ENCODE results near the gene RNF144B. TPM values are rescaled to one million over a fixed set of nuclear protein-coding genes. Genes with fewer than 3 reads are reported as not detected.

RNF144B gene
- total and polyA plus RNA-seq, 2 experiments from 2014 or later, result 4.2 to 9.0 TPM

DNA sequence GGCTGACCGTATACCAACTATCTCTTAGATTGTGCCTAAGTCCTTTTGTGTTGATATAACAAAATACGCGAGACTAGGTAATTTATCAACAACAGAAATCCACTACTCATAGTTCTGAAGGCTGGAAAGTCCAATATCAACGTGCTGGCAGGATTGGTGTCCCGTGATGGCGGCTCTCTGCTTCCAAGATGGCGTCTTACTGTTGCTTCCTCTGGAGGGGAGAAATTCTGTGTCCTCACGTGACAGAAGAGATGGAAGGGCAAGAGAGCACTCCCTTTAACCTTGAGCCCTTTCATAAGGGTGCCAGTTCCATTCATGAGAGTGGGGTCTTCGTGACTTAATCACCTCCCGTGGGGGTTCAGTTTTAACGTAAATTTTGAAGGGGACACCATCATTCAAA is 28.1 kb downstream of the RNF144B start (continued):
- no peak for TF ChIP-seq JUNB (IDR thresholded peaks at IDR 0.05; ENCODE audit: unreplicated experiment)
- no peak for TF ChIP-seq NANOG (IDR thresholded peaks at IDR 0.05; ENCODE audit: borderline replicate concordance)
- no peak for TF ChIP-seq POLR2AphosphoS5 (IDR thresholded peaks at IDR 0.05; ENCODE audit: low read depth)
- TF ChIP-seq, protein P1, sequence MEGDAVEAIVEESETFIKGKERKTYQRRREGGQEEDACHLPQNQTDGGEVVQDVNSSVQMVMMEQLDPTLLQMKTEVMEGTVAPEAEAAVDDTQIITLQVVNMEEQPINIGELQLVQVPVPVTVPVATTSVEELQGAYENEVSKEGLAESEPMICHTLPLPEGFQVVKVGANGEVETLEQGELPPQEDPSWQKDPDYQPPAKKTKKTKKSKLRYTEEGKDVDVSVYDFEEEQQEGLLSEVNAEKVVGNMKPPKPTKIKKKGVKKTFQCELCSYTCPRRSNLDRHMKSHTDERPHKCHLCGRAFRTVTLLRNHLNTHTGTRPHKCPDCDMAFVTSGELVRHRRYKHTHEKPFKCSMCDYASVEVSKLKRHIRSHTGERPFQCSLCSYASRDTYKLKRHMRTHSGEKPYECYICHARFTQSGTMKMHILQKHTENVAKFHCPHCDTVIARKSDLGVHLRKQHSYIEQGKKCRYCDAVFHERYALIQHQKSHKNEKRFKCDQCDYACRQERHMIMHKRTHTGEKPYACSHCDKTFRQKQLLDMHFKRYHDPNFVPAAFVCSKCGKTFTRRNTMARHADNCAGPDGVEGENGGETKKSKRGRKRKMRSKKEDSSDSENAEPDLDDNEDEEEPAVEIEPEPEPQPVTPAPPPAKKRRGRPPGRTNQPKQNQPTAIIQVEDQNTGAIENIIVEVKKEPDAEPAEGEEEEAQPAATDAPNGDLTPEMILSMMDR (conservative IDR thresholded peaks at IDR 0.05; ENCODE audit: low read depth in 2 of 2), result no peak
- TF ChIP-seq EZH2phosphoT487 (IDR thresholded peaks at IDR 0.05; ENCODE audit: unreplicated experiment), result no peak
- TF ChIP-seq, protein P2, sequence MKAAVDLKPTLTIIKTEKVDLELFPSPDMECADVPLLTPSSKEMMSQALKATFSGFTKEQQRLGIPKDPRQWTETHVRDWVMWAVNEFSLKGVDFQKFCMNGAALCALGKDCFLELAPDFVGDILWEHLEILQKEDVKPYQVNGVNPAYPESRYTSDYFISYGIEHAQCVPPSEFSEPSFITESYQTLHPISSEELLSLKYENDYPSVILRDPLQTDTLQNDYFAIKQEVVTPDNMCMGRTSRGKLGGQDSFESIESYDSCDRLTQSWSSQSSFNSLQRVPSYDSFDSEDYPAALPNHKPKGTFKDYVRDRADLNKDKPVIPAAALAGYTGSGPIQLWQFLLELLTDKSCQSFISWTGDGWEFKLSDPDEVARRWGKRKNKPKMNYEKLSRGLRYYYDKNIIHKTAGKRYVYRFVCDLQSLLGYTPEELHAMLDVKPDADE (IDR thresholded peaks at IDR 0.05), result no peak
- TF ChIP-seq STAT1 (IDR thresholded peaks at IDR 0.05; ENCODE audit: unreplicated experiment), result no peak
- no peak for TF ChIP-seq CREB1 (CRISPR knock-in tag; IDR thresholded peaks at IDR 0.05; ENCODE audit: low read depth)
- TF ChIP-seq ZNF331 (CRISPR knock-in tag; IDR thresholded peaks at IDR 0.05; ENCODE audit: low read depth), result no peak

DNA sequence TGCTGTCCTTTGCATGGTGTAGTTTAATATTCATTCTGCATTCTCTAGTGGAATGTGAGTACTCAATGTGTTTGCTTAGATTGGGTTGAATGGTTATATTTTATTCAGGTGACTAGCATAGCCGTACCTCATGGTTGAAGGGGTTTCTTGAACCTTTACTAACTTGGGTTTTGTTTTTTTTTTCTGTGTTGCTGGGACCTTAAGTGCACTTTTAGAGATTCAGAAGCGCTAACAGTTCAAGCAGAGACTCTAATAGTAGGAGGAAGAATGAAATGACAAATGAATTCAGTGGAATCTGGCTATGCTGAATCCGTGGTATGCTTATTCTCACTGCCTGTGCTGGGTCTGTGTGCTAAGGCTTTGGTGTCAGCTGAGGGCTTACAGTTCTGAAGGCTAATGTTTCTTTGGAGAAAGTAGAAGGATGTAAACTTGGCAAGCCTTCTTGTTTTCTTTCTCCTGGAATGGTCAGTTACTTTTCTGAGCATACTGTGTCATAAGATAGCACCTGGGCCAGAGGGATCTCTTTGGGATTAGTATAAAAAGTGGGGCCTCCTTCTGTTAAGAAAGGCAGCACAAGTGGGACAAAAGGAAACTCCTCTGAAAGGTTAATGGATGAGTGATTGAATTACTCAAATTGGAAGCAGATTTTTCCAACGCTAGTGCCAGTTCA is 28.7 kb downstream of the RNF144B start:
- H3K4me2 ChIP-seq, result no peak overlapping the region
- DNase-seq (ENCODE audit: low spot score), result no peak
- TF ChIP-seq POLR2AphosphoS5 (IDR thresholded peaks at IDR 0.05; ENCODE audit: low read depth) (no peak), NANOG (IDR thresholded peaks at IDR 0.05; ENCODE audit: borderline replicate concordance) (no peak), EZH2 (IDR thresholded peaks at IDR 0.05; ENCODE audit: low read depth, unreplicated experiment) (no peak), ZNF331 (CRISPR knock-in tag; IDR thresholded peaks at IDR 0.05; ENCODE audit: low read depth) (no peak), EZH2phosphoT487 (IDR thresholded peaks at IDR 0.05; ENCODE audit: unreplicated experiment) (no peak)
- TF ChIP-seq, protein P3, sequence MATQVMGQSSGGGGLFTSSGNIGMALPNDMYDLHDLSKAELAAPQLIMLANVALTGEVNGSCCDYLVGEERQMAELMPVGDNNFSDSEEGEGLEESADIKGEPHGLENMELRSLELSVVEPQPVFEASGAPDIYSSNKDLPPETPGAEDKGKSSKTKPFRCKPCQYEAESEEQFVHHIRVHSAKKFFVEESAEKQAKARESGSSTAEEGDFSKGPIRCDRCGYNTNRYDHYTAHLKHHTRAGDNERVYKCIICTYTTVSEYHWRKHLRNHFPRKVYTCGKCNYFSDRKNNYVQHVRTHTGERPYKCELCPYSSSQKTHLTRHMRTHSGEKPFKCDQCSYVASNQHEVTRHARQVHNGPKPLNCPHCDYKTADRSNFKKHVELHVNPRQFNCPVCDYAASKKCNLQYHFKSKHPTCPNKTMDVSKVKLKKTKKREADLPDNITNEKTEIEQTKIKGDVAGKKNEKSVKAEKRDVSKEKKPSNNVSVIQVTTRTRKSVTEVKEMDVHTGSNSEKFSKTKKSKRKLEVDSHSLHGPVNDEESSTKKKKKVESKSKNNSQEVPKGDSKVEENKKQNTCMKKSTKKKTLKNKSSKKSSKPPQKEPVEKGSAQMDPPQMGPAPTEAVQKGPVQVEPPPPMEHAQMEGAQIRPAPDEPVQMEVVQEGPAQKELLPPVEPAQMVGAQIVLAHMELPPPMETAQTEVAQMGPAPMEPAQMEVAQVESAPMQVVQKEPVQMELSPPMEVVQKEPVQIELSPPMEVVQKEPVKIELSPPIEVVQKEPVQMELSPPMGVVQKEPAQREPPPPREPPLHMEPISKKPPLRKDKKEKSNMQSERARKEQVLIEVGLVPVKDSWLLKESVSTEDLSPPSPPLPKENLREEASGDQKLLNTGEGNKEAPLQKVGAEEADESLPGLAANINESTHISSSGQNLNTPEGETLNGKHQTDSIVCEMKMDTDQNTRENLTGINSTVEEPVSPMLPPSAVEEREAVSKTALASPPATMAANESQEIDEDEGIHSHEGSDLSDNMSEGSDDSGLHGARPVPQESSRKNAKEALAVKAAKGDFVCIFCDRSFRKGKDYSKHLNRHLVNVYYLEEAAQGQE (IDR thresholded peaks at IDR 0.05; ENCODE audit: unreplicated experiment), result no peak
- TF ChIP-seq, protein P4, sequence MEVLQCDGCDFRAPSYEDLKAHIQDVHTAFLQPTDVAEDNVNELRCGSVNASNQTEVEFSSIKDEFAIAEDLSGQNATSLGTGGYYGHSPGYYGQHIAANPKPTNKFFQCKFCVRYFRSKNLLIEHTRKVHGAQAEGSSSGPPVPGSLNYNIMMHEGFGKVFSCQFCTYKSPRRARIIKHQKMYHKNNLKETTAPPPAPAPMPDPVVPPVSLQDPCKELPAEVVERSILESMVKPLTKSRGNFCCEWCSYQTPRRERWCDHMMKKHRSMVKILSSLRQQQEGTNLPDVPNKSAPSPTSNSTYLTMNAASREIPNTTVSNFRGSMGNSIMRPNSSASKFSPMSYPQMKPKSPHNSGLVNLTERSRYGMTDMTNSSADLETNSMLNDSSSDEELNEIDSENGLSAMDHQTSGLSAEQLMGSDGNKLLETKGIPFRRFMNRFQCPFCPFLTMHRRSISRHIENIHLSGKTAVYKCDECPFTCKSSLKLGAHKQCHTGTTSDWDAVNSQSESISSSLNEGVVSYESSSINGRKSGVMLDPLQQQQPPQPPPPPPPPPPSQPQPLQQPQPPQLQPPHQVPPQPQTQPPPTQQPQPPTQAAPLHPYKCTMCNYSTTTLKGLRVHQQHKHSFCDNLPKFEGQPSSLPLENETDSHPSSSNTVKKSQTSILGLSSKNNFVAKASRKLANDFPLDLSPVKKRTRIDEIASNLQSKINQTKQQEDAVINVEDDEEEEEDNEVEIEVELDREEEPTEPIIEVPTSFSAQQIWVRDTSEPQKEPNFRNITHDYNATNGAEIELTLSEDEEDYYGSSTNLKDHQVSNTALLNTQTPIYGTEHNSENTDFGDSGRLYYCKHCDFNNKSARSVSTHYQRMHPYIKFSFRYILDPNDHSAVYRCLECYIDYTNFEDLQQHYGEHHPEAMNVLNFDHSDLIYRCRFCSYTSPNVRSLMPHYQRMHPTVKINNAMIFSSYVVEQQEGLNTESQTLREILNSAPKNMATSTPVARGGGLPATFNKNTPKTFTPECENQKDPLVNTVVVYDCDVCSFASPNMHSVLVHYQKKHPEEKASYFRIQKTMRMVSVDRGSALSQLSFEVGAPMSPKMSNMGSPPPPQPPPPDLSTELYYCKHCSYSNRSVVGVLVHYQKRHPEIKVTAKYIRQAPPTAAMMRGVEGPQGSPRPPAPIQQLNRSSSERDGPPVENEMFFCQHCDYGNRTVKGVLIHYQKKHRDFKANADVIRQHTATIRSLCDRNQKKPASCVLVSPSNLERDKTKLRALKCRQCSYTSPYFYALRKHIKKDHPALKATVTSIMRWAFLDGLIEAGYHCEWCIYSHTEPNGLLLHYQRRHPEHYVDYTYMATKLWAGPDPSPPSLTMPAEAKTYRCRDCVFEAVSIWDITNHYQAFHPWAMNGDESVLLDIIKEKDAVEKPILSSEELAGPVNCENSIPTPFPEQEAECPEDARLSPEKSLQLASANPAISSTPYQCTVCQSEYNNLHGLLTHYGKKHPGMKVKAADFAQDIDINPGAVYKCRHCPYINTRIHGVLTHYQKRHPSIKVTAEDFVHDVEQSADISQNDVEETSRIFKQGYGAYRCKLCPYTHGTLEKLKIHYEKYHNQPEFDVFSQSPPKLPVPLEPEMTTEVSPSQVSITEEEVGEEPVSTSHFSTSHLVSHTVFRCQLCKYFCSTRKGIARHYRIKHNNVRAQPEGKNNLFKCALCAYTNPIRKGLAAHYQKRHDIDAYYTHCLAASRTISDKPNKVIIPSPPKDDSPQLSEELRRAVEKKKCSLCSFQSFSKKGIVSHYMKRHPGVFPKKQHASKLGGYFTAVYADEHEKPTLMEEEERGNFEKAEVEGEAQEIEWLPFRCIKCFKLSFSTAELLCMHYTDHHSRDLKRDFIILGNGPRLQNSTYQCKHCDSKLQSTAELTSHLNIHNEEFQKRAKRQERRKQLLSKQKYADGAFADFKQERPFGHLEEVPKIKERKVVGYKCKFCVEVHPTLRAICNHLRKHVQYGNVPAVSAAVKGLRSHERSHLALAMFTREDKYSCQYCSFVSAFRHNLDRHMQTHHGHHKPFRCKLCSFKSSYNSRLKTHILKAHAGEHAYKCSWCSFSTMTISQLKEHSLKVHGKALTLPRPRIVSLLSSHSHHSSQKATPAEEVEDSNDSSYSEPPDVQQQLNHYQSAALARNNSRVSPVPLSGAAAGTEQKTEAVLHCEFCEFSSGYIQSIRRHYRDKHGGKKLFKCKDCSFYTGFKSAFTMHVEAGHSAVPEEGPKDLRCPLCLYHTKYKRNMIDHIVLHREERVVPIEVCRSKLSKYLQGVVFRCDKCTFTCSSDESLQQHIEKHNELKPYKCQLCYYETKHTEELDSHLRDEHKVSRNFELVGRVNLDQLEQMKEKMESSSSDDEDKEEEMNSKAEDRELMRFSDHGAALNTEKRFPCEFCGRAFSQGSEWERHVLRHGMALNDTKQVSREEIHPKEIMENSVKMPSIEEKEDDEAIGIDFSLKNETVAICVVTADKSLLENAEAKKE (CRISPR knock-in tag; IDR thresholded peaks at IDR 0.05), result no peak

More for the DNA sequence above, 28.7 kb downstream of the RNF144B start:
- Mint-ChIP-seq H3K9me3 (no peaks in the 10 kb centered on the region), H3K4me3 (no peak overlapping the region), H3K36me3 (ENCODE audit: low read depth) (no peaks in the 10 kb centered on the region), H3K27me3 (ENCODE audit: insufficient read depth, low read depth, poor library complexity) (no peaks in the 10 kb centered on the region), H3K27ac (no peak overlapping the region), H3K4me1 (0 out of 3 replicates have a peak, but pooled peaks cover 3% of the 10 kb centered on the region)
- no peak for ATAC-seq
- Histone ChIP-seq H3K27ac (ENCODE audit: low read depth) (no peak overlapping the region), H3K36me3 (ENCODE audit: insufficient read depth) (no peaks in the 10 kb centered on the region), H3K79me2 (replicated peaks; ENCODE audit: insufficient read depth) (0 out of 2 replicates have a peak, but pooled peaks cover 3% of the 10 kb centered on the region), H2AFZ (no peak overlapping the region), H3K27me3 (ENCODE audit: insufficient read depth) (no peaks in the 10 kb centered on the region), H4K20me1 (replicated peaks; ENCODE audit: insufficient read depth) (no peaks in the 10 kb centered on the region), H3F3A (replicated peaks; ENCODE audit: low read depth) (no peaks in the 10 kb centered on the region), H3K9me2 (ENCODE audit: insufficient read depth) (no peaks in the 10 kb centered on the region; the same call in 1 of the 2 replicates), H3K4me3 (no peak overlapping the region), H3K4me1 (ENCODE audit: insufficient read depth) (no peaks in the 10 kb centered on the region; the same call in 1 of the 2 replicates)
